ENCODE results near the gene SPDYE6. TPM values are rescaled to one million over a fixed set of nuclear protein-coding genes. Genes with fewer than 3 reads are reported as not detected.

The SPDYE6 gene
- total RNA-seq, 1 donor from 2014 or later: not detected

DNA sequence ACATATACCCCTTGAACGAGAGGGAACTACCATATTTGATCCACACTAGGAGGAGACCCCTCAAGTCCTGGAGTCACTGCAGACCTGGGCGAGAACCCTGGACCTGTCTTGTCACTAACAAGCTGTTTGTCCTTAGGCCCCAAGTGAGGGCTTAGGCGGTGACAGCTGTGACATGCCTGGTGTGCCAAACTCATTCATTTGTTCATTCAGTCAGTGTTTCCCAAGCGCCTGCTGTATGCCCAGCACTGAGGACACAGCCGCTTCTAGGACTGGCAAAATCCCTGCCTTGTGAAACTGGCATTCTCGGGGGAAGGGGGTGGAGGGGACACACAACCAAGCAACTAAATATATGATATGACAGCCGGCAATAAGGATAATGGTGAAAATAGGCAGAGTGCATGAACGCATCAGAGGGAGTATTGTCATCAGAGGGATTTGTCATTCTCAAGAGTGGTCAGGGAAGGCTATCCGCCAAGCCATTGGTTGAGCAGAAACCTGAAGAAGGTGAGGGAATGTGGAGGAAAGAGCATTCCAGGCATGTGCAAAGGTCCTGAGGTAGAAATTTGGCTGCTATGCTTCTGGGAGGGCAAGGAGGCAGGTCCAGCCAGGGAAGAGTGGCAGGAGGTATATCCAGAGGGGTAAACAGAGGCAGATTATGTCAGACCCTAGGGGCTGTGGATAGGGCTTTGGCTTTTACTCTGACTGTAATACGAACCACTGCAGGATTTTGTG lies 58.6 kb downstream of the SPDYE6 start:
- Mint-ChIP-seq H3K27me3 (peaks cover 3% of the 10 kb centered on the region), H3K4me3 (ENCODE audit: low read depth) (no peak overlapping the region), H3K4me1 (ENCODE audit: low read depth) (peaks cover 11% of the 10 kb centered on the region), H3K36me3 (ENCODE audit: insufficient read depth) (peaks cover 4% of the 10 kb centered on the region), H3K27ac (no peak overlapping the region), H3K9me3 (ENCODE audit: low read depth) (no peaks in the 10 kb centered on the region)
- no peak for TF ChIP-seq CTCF (IDR thresholded peaks at IDR 0.05; ENCODE audit: unreplicated experiment)
- no peak for DNase-seq (ENCODE audit: low spot score, unreplicated experiment)

- Mint-ChIP-seq H3K27me3 (peaks cover 7% of the 10 kb centered on the region), H3K36me3 (ENCODE audit: insufficient read depth) (peaks cover 3% of the 10 kb centered on the region), H3K4me3 (ENCODE audit: low read depth) (no peak overlapping the region), H3K27ac (no peak overlapping the region), H3K4me1 (ENCODE audit: low read depth) (peaks cover 11% of the 10 kb centered on the region), H3K9me3 (ENCODE audit: low read depth) (no peaks in the 10 kb centered on the region)
- DNase-seq (ENCODE audit: low spot score, unreplicated experiment): no peak
- no peak for TF ChIP-seq CTCF (IDR thresholded peaks at IDR 0.05; ENCODE audit: unreplicated experiment)
Measured at GRCh38 chr7:102296514-102296913, 59.7 kb downstream of the SPDYE6 start.

GRCh38 chr7:102296179-102296438 lies 60.1 kb downstream of the SPDYE6 start:
- Mint-ChIP-seq H3K9me3 (ENCODE audit: low read depth) (no peaks in the 10 kb centered on the region), H3K4me3 (ENCODE audit: low read depth) (no peak overlapping the region), H3K27me3 (peaks cover 9% of the 10 kb centered on the region), H3K27ac (no peak overlapping the region), H3K4me1 (ENCODE audit: low read depth) (peaks cover 11% of the 10 kb centered on the region), H3K36me3 (ENCODE audit: insufficient read depth) (peaks cover 2% of the 10 kb centered on the region)
- no peak for TF ChIP-seq CTCF (IDR thresholded peaks at IDR 0.05; ENCODE audit: unreplicated experiment)
- no peak for DNase-seq (ENCODE audit: low spot score, unreplicated experiment)

Small RNAs within 50 kb of the gene (microRNA-seq; reads per million reads assigned to microRNA genes)
- gene MIR548O (ENCODE audit: borderline number of aligned reads, unreplicated experiment): not detected

Other genes starting within 250 kb of the SPDYE6 start
- 11.2 and 11.5 TPM in 2 replicates for gene SH2B2, start 69.6 kb downstream of the SPDYE6 start, total RNA-seq
- 44.8 and 45.0 TPM in 2 replicates for gene PRKRIP1, start 39.9 kb upstream of the SPDYE6 start, total RNA-seq
- gene ORAI2, start 77.1 kb upstream of the SPDYE6 start, total RNA-seq: 35.4 and 41.8 TPM in 2 replicates
- 14.3 and 16.4 TPM in 2 replicates for gene ALKBH4, start 108.4 kb upstream of the SPDYE6 start, total RNA-seq
- gene LRWD1, start 108.5 kb upstream of the SPDYE6 start, total RNA-seq: 27.7 and 31.8 TPM in 2 replicates
- 48.6 and 50.5 TPM in 2 replicates for gene POLR2J, start 122.5 kb upstream of the SPDYE6 start, total RNA-seq
- 8.7 and 10.8 TPM in 2 replicates for gene RASA4B, start 161.3 kb upstream of the SPDYE6 start, total RNA-seq
- gene UPK3BL2, start 187.3 kb upstream of the SPDYE6 start, total RNA-seq: 9.4 and 13.4 TPM in 2 replicates
- not detected in 2 replicates for gene SPDYE2, start 194.8 kb upstream of the SPDYE6 start, total RNA-seq
- 28.2 and 31.5 TPM in 2 replicates for gene POLR2J3, start 216.1 kb upstream of the SPDYE6 start, total RNA-seq